Measurements from ENCODE around the gene REM1.
"Not testable (repeated sequence)": the region's sequence is repeated elsewhere in the genome, so short reads cannot be mapped to it uniquely, and the experiment has no call there.

REM1 gene

DNA sequence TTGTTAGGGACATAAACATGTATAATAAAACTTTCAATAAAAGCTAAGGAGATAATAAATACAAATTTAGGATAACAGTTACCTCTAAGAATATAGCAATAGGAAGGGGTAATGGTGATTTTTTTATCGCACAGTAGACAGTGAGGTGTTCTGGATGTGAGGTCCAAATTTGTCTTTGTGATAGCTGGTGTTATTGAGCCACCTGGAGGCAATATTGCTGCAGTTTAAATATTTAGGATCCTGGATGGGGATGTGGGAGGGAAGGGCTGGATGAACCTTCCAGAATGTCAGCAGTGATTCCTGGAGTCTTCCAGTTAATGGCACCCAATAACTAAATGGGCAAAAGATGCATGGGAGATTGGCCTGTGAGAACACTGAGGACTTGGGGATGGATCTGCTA lies 20.7 kb upstream of the REM1 start:
- peaks cover 72% of the 10 kb centered on the region for H3K9me3 ChIP-seq (ENCODE audit: control insufficient read depth, insufficient read depth, low read length)
- H3K36me3 ChIP-seq (ENCODE audit: control insufficient read depth, insufficient read depth, low read length), result no peaks in the 10 kb centered on the region
- no peak overlapping the region for H3K27ac ChIP-seq (ENCODE audit: low read depth, low read length)
- no peak overlapping the region for H3K9ac ChIP-seq (ENCODE audit: low read depth, low read length)
- no peaks in the 10 kb centered on the region for H3K4me1 ChIP-seq (ENCODE audit: control insufficient read depth, insufficient read depth, low read length)
- no peaks in the 10 kb centered on the region for H3K27me3 ChIP-seq (ENCODE audit: control insufficient read depth, insufficient read depth, low read length)
- H3K4me3 ChIP-seq (ENCODE audit: low read depth, low read length), result no peak overlapping the region

DNA sequence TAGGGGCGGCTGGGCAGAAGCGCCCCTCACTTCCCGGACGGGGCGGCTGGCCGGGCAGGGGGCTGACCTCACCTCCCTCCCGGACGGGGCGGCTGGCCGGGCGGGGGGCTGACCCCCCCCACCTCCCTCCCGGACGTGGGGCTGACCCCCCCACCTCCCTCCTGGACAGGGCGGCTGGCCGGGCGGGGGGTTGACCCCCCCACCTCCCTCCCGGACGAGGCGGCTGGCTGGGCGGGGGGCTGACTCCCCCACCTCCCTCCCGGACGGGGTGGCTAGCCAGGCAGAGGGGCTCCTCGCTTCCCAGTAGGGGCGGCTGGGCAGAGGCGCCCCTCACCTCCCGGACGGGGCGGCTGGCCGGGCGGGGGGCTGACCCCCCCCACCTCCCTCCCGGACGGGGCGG lies 4.1 kb upstream of the REM1 start:
- H3K9ac ChIP-seq (ENCODE audit: low read depth, low read length); H3K27ac ChIP-seq (ENCODE audit: low read depth, low read length); H3K4me3 ChIP-seq (ENCODE audit: low read depth, low read length); H3K36me3 ChIP-seq (ENCODE audit: control insufficient read depth, insufficient read depth, low read length); H3K27me3 ChIP-seq (ENCODE audit: control insufficient read depth, insufficient read depth, low read length); H3K4me1 ChIP-seq (ENCODE audit: control insufficient read depth, insufficient read depth, low read length): not testable (repeated sequence)
- peaks cover 51% of the 10 kb centered on the region for H3K9me3 ChIP-seq (ENCODE audit: control insufficient read depth, insufficient read depth, low read length)

DNA sequence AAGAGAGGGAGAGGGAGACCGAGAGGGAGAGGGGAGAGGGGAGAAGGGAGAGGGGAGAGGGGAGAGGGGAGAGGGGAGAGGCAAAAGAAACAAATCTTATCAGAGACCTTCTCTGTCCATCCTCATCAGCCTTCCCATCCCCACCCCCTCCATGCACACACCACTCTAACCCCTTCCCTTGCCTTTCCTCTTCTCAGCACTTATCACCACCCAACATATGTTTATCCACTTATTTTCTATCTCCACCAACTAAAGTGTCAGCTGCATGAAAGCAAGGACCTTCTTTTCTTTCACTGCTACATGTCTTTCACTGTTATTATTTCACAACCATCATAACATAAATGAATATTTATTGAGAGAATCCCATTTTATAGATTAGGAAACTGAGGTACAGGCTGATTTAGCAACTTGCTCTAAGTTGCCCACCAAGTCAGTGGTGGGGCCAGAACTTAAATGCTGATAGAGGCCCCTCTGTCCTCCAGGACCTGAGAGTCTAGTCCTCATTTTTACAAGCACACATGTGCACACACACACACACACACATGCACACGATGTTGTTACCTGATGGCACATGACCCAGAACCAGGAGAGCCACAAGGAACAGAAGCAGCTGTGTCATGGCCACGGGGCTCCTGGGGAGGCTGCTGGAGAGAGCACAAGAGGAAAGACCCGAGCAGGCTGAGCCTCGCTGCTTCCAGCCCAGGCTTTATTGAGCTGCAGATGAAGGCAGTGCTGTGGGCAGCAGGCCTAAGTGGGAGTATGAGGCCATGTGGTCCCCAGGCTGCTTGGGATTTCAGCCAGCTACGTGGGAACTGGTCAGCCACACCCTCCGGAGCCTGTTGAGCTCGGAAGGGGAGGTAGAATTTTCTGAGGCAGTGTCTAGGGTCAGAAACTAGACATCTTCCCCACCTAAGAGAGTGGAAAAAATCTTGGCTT lies 2.4 kb upstream of the REM1 start:
- Histone ChIP-seq H3K27ac (ENCODE audit: low read depth, low read length) (no peak overlapping the region), H3K9ac (ENCODE audit: low read depth, low read length) (no peak overlapping the region), H3K4me3 (ENCODE audit: low read depth, low read length) (no peak overlapping the region), H3K4me1 (ENCODE audit: control insufficient read depth, insufficient read depth, low read length) (no peaks in the 10 kb centered on the region), H3K9me3 (ENCODE audit: control insufficient read depth, insufficient read depth, low read length) (peaks cover 55% of the 10 kb centered on the region), H3K27me3 (ENCODE audit: control insufficient read depth, insufficient read depth, low read length) (no peaks in the 10 kb centered on the region), H3K36me3 (ENCODE audit: control insufficient read depth, insufficient read depth, low read length) (no peaks in the 10 kb centered on the region)

DNA sequence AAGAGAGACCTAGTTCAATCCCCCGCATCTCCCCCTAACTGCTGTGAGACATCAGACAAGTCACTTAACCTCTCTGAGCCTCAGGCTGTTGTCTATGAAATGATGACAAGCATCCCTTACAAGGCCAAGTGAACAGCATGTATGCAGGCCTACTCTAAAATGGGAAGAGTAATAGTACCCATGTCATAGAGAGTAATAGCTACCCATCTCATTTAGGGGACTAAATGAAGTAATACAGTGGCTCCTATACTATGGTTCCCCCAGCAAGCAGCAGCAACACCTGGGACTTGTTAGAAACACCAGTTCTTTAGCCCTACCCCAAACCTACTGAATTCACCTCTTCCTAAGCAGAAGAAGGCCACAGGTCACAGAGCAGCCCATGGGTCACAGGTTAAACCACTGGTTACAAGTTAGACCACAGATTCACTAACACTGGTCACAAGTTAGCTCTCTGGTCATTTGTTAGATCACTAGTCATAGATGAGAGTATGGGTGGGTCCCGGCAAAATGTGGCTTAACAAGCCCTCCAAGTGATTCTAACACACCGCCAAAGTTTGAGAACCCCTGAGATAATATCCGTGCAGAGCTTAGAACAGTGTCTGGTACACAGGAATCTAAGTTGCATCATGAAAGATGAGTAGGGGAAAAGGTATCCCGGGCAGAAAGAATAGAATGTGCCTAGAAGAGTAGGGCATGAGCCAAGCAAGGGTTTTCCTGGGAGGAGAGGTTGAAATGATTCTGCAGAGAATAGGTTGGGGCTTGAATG lies 1.6 kb upstream of the REM1 start:
- H3K27ac ChIP-seq (ENCODE audit: low read depth, low read length), result no peak overlapping the region
- peaks cover 57% of the 10 kb centered on the region for H3K9me3 ChIP-seq (ENCODE audit: control insufficient read depth, insufficient read depth, low read length)
- H3K36me3 ChIP-seq (ENCODE audit: control insufficient read depth, insufficient read depth, low read length), result no peaks in the 10 kb centered on the region
- H3K4me1 ChIP-seq (ENCODE audit: control insufficient read depth, insufficient read depth, low read length), result no peaks in the 10 kb centered on the region
- H3K9ac ChIP-seq (ENCODE audit: low read depth, low read length), result no peak overlapping the region
- no peak overlapping the region for H3K4me3 ChIP-seq (ENCODE audit: low read depth, low read length)
- no peaks in the 10 kb centered on the region for H3K27me3 ChIP-seq (ENCODE audit: control insufficient read depth, insufficient read depth, low read length)

DNA sequence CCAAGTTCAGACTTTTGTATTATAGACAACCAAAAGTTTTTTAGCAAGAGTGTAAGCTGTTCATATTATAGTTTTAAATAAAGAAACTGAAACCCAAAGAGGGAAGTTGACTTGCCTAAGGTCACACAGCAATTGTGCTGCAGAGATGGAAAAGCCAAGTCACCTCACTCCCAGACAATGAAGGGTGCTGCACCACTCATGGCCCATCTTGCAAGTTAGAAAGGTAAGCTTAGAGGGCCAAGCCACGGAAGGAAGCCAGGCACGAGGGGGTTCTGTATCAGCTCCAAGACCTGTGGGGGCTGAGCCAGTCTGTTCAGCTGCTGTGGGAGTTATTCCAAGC lies 1.0 kb upstream of the REM1 start:
- Histone ChIP-seq H3K27me3 (ENCODE audit: control insufficient read depth, insufficient read depth, low read length) (no peaks in the 10 kb centered on the region), H3K4me1 (ENCODE audit: control insufficient read depth, insufficient read depth, low read length) (no peaks in the 10 kb centered on the region), H3K9me3 (ENCODE audit: control insufficient read depth, insufficient read depth, low read length) (peaks cover 59% of the 10 kb centered on the region), H3K27ac (ENCODE audit: low read depth, low read length) (no peak overlapping the region), H3K36me3 (ENCODE audit: control insufficient read depth, insufficient read depth, low read length) (no peaks in the 10 kb centered on the region), H3K9ac (ENCODE audit: low read depth, low read length) (no peak overlapping the region), H3K4me3 (ENCODE audit: low read depth, low read length) (no peak overlapping the region)

DNA sequence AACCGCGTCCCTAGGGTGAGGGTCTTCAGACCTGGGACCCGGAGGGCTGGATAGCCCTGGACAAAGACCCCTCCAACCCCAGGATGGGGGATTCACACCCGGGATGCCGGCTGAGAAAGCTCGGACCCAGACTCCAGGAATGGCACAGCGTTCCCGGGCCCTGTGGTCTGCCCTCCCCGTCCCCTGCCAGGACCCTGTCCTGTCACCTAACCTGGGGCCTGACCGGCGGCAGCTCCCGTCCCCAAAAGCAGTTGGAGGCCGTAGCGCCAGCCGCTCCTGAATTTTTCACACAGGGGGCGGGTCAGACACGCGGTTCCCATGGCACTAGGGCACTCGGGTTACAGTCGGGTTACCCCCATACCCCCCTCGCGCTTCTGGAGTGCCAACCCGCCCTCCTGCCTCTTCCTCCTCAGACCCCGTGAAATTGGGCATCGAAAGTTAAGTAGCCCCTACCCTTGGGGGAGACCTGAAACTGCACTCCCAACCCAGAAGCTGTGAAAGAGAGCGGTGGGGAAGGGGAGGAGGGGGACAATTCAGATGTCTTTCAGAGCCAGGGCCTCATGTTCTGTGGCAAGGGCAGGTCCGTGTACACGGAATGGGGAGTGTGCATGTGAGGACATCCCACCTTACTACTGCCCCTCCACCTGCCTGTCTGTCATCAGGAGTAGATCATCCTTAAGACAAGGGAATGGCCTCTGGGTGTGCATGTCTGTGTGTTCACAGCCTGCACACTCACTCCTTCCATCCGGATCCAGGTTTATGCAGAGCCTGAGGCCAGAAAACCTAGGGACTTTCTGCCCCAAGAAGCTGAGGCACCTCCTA lies 595 bp downstream of the REM1 start:
- Histone ChIP-seq H3K9me3 (ENCODE audit: control insufficient read depth, insufficient read depth, low read length) (peaks cover 70% of the 10 kb centered on the region), H3K4me1 (ENCODE audit: control insufficient read depth, insufficient read depth, low read length) (no peaks in the 10 kb centered on the region), H3K4me3 (ENCODE audit: low read depth, low read length) (no peak overlapping the region)

DNA sequence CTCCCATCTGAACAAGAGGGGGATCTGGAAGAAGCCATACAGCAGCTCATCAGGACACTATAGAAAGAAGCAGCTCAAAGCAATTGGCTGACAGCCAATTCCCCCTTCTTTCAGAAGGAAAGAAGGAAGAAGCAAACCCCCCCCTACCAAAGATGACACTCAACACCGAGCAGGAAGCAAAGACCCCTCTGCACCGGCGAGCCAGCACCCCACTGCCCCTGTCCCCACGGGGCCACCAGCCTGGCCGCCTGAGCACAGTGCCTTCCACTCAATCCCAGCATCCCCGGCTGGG lies 1.2 kb downstream of the REM1 start:
- Histone ChIP-seq H3K27ac (ENCODE audit: low read depth, low read length) (no peak overlapping the region), H3K4me1 (ENCODE audit: control insufficient read depth, insufficient read depth, low read length) (no peaks in the 10 kb centered on the region), H3K36me3 (ENCODE audit: control insufficient read depth, insufficient read depth, low read length) (no peaks in the 10 kb centered on the region), H3K9ac (ENCODE audit: low read depth, low read length) (no peak overlapping the region), H3K9me3 (ENCODE audit: control insufficient read depth, insufficient read depth, low read length) (peaks cover 75% of the 10 kb centered on the region), H3K4me3 (ENCODE audit: low read depth, low read length) (no peak overlapping the region), H3K27me3 (ENCODE audit: control insufficient read depth, insufficient read depth, low read length) (no peaks in the 10 kb centered on the region)

More for the DNA sequence above, 595 bp downstream of the REM1 start:
- H3K9ac ChIP-seq (ENCODE audit: low read depth, low read length), result no peak overlapping the region
- no peak overlapping the region for H3K27ac ChIP-seq (ENCODE audit: low read depth, low read length)
- H3K27me3 ChIP-seq (ENCODE audit: control insufficient read depth, insufficient read depth, low read length), result no peaks in the 10 kb centered on the region
- no peaks in the 10 kb centered on the region for H3K36me3 ChIP-seq (ENCODE audit: control insufficient read depth, insufficient read depth, low read length)

DNA sequence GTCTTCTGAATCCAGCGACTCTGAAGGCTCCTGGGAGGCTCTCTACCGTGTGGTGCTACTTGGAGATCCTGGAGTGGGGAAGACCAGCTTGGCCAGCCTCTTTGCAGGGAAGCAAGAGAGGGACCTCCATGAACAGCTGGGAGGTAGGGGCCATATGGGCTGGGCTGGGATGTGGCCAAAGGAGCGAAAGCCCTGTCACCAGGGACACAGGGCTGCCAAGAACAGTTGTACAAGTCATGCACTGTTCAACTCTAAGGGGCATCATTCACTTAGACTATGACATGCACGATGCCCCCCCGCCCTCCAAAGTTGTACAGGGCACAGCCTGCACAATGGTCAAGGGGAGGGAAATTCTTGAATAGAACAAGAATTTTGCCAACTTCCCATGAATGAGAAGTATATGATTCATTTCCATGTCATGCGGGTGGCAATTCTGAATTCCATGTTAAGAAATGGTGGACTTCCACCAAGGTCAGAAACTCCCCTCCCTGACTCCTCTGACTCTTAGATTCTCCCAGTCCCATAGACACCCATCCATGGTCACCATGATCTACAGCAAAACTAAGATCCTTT lies 1.6 kb downstream of the REM1 start:
- no peak overlapping the region for H3K4me3 ChIP-seq (ENCODE audit: low read depth, low read length)
- H3K9me3 ChIP-seq (ENCODE audit: control insufficient read depth, insufficient read depth, low read length), result peaks cover 80% of the 10 kb centered on the region
- no peak overlapping the region for H3K27ac ChIP-seq (ENCODE audit: low read depth, low read length)
- H3K36me3 ChIP-seq (ENCODE audit: control insufficient read depth, insufficient read depth, low read length), result no peaks in the 10 kb centered on the region
- no peak overlapping the region for H3K9ac ChIP-seq (ENCODE audit: low read depth, low read length)
- H3K4me1 ChIP-seq (ENCODE audit: control insufficient read depth, insufficient read depth, low read length), result no peaks in the 10 kb centered on the region
- H3K27me3 ChIP-seq (ENCODE audit: control insufficient read depth, insufficient read depth, low read length), result no peaks in the 10 kb centered on the region

DNA sequence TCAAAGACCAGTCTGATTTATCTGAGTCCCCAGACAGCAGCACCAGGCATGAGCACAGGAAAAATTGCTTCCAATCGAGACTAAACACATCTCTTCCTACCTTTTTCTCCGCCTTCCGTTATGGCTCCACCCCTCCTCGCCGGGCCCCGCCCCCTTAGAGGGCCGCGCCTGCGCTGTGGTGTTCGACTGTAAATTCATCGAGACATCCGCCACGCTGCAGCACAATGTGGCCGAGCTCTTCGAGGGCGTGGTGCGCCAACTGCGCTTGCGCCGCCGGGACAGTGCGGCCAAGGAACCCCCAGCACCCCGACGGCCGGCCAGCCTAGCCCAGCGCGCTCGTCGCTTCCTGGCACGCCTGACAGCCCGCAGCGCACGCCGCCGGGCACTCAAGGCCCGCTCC lies 8.9 kb downstream of the REM1 start:
- Histone ChIP-seq H3K4me3 (ENCODE audit: low read depth, low read length) (no peak overlapping the region), H3K36me3 (ENCODE audit: control insufficient read depth, insufficient read depth, low read length) (no peaks in the 10 kb centered on the region), H3K27ac (ENCODE audit: low read depth, low read length) (no peak overlapping the region), H3K9me3 (ENCODE audit: control insufficient read depth, insufficient read depth, low read length) (peaks cover 87% of the 10 kb centered on the region), H3K27me3 (ENCODE audit: control insufficient read depth, insufficient read depth, low read length) (no peaks in the 10 kb centered on the region), H3K9ac (ENCODE audit: low read depth, low read length) (no peak overlapping the region), H3K4me1 (ENCODE audit: control insufficient read depth, insufficient read depth, low read length) (no peaks in the 10 kb centered on the region)

DNA sequence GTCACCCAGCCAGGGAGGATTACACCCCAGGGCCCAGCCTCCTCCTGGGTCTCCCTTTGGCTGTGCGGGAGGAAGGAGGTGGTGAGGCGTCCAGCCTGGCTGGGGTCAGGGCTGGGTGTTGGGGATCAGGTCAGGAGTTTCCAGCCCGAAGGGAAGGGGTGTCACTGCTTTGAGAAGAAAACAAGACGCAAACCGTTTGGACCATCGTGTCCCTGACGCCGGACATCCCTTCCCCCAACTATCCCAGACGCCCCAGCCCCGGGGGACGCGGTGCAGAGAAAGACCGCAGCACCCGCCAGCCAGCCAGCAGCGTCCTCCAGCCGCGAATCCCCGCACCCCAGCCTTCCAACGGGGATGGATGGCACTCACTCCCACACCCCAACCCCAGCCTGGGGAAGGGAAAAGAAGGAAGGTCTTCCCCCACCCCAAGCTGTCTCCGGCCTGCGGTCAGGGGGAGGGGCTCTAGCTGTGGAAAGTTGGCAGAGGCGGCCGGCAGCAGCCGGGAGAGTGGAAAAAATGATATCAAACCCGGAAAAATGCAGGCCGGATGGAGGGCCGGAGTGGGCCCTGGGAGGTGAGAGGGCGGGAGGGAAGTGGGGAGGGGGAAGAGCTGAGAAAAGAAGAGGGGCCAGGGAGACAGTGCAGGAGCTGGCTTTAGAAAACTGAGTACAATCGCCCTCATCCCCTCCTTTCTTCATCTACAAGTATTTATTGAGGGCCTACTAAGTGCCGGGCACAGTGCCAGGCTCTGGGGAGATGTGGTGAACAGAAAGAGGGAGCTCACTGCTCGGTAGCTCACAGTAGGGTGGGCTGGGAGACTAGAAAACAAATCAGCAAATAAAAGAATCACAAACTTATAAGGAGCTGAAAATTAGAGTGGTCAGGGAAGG lies 10.6 kb downstream of the REM1 start:
- H3K9ac ChIP-seq (ENCODE audit: low read depth, low read length), result no peak overlapping the region
- H3K9me3 ChIP-seq (ENCODE audit: control insufficient read depth, insufficient read depth, low read length), result peaks cover 89% of the 10 kb centered on the region
- no peaks in the 10 kb centered on the region for H3K36me3 ChIP-seq (ENCODE audit: control insufficient read depth, insufficient read depth, low read length)
- H3K4me3 ChIP-seq (ENCODE audit: low read depth, low read length), result no peak overlapping the region
- H3K4me1 ChIP-seq (ENCODE audit: control insufficient read depth, insufficient read depth, low read length), result no peaks in the 10 kb centered on the region
- H3K27me3 ChIP-seq (ENCODE audit: control insufficient read depth, insufficient read depth, low read length), result no peaks in the 10 kb centered on the region
- no peak overlapping the region for H3K27ac ChIP-seq (ENCODE audit: low read depth, low read length)

All from HUES48 (cell line).